NCI-H187 treated with DMSO at 0.1 percent for 48 hours (cell line): ENCODE measurements around the gene LMNTD2.
"Not testable (repeated sequence)": the region's sequence is repeated elsewhere in the genome, so short reads cannot be mapped to it uniquely, and the experiment has no call there.

Experiments
- DNase-seq: peaks from one replicate; lab custom pipeline; 2025; lab: John Stamatoyannopoulos, UW

LMNTD2 gene

DNA sequence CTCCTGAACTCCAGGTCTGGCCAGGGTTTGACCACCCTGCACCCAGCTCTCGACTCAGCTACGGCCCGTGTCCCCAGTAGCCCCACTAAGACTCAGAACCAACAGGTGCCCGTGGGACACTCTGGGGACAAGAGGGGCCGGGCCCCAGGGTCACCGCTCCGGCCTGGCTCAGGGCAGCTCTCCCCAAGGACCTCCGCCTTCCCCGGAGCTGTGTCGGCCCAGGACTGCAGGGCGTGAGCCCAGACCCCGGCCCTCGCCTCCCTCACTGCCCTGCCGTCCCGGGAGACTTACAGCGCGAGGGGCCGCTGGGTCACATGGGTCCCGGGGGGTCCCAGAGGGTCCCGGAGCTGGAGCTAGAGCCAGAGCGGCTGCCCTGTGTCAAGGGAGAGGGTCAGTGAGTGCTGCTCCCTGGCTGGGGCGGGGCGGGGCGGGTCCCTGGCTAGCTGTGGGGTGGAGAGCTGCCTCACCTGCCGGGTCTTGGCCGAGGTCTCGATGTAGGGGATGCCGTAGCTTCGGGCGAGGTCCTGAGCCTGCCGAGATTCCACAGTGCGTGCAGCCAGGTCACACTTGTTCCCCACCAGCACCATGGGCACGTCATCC lies 27.5 kb downstream of the LMNTD2 start:
- no peak for DNase-seq

DNA sequence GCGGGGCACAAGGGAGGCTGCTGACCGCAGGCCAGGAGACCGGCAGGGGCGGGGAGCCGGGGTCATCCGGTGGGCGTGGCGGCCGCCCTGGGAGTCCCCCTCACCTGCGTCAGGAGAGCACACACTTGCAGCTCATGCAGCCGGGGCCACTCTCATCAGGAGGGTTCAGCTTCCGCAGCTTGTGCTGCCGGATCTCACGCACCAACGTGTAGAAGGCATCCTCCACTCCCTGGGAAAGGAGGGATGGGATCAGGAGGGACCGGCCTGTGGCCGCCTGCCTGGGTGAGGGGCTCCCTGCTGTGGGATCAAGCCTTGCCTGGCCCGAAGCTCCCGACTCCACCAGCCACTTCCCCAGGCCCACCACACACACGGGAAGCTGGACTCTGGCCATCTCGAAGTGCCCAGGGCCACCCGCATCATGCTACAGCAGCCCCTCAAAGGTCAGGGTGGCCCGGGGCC lies 28.0 kb downstream of the LMNTD2 start:
- no peak for DNase-seq

DNA sequence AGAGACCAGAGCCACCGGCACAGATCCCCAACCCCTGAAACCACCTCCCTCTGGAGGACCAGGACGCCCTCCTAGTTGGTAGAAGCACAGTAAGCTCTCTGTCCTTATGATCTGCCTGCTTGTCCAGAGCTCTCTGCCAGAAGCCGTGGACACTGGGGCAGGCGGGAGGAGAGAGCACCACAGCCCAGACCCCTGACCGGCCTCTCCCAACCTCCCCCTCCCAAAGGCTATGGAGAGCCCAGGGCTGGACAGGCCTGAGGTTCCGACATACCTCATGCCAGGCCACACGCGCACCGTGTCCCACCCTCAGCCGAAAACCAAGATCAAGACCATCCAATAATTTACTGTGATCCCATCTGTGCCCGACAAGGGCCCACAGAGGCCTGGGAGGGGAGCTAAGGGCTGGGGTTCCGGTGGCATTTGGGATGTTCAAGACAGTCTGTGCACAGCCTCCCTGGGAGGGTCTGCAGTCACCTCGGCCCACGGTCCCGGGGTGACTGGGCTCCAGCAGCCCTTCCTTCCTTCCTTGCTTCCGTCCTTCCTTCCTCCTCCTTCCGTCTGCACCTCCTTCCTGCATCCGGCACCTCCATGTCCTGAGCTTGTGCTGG lies 28.5 kb downstream of the LMNTD2 start:
- no peak for DNase-seq

DNA sequence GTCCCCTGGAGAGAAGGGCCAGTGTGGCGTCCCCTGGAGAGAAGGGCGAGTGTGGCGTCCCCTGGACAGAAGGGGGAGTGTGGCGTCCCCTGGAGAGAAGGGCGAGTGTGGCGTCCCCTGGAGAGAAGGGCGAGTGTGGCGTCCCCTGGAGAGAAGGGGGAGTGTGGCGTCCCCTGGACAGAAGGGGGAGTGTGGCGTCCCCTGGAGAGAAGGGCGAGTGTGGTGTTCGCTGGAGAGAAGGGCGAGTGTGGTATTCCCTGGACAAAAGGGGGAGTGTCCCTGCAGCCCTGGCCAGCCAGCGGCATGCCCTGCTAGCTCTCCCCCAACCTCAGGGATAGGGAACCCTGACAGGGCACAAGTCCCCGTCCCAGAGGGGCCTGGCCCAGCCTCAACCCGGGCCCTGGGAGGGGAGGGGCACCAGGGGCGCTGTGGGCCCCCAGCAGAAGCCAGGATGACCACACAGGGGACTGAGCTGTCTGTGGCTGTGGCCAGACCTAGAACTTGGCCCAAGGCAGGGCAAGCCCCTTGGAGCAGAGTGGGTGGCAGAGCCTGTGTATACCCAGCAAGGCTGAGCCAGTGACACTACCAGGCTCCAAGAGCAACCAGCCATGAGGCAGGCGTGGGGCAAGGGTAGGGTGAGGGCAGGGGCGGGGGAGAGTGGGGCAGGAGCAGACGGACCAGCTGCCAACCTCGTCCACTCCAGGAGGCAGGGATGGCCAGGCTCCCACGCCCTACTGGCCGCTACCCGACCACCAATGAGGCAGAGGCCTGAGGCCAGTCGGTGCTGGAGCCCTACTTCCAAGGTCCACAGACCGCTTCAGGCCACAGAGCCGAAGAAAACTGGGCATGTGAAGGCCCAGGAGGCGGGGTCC lies 29.3 kb downstream of the LMNTD2 start:
- DNase-seq: no peak

DNA sequence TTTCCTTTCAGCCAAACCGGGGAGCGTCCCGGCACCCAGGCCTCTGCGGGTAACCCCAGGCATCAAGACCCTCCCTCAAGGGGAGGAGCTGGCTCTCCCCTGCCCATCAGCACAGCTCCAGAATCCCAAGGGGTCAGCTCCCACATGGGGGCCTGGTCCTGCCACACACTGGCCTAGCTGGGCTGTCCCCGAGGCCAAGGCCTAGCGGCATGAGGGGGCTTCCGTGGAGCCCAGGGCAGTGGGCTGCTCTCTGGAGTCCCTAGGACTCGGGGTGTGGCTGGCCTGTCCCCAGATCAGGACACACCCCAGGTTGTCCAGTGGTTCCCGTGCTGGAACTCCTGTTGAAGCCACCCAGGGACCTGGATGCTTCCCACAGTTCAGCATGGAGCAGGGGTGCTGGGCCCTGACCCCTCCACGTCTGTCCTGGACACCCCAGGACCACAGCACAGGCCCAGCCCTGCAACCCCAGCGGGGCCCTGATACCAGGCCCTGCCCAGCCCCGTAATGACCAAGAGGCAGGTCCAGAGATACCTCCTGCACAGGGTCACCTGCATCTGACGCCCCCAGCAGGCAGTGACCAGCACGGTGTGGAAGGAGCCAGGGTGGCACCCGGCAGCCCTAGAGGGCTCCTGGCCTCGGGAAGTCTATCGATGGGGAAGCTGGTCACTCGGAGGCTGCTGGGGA lies 30.7 kb downstream of the LMNTD2 start:
- DNase-seq: no peak

DNA sequence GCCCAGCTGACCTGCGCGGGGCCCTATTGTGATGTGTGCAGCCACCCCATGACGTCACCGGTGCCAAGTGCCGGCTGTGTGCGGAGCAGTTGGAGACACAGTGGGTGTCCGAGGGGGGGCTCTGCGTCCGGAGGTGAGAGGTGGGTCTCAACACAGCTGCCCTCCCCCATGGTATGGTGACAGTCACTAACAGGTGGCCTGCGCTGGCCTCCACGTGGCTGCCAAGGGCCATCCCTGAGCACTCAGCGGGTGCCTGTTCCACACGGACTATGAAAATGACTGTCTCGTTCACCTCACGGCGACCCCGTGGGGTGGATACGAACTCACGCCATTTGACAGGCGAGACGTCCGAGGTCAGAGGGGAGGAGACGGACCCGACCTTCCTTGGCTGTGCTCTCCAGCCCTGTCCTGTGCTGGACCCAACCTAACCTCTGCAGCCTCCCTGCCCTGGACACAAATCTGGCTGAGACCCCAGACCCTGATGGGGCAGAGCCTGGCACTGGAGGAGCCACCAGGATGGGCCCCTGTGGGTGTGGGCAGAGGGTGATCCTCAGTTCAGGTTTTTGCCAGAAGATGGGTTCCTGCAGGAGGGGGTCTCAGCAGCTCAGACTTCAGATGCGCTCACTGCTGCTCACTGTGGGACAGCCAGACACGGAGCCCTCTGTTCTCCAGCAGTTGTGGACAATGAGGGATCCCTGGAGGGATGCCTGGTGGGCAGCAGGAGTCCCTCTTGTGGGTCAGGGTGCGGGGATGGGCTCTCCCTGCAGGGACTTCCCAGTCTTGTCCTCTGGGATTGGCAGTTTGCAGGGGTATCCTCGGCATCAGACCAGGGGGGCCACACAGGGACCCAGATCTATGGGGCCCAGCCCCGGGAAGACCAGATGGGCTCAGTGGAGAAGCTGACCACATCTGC lies 31.5 kb downstream of the LMNTD2 start:
- no peak for DNase-seq

DNA sequence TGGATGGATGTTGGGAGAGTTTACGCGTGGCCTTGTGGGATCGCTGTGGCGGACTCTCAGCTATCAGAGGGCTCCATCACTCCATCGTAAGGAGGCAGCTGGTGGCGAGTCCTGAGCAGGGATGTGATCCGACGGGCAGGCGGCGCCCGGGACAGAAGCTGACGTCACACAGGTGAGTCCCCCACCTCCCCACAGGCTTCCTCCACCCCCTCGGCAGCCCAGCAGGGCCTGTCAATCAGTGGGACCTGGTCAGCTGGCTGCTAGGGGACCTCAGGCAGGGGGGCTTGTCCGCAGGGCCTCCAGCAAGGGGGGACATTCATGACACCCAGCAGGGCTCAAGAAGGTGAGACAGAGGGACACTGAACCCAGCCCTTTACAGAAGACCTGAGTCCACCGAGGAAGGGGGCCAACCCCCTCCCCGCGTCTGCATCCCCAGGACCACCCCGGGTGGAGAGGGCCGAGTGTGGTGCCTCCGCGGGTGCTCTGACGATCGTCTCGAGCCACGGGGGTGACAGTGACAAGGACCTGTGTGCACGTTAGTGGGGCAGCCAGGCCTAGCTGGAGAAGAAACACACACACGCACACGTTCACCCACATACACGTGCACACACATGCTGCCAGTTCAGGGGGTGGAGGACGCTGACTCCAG lies 32.2 kb downstream of the LMNTD2 start:
- no peak for DNase-seq

DNA sequence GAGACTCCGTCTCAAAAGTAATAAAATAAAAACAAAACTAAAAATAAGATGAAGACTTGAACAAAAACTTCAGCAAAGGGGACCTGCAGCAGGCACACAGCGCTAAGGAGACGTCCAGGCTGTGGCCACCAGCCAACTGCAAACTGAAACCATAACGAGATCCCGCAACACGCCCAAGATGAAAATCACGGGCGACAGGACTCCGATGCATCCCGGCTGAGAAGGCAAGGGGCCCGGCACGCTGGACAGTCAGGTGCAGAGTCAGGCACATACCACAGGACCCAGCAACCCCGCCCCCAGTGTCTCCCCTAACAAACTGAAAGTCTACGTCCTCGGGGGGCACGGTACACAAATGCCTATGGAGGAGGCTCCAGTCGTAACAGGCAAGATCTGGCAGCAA lies 34.3 kb downstream of the LMNTD2 start:
- no peak for DNase-seq

DNA sequence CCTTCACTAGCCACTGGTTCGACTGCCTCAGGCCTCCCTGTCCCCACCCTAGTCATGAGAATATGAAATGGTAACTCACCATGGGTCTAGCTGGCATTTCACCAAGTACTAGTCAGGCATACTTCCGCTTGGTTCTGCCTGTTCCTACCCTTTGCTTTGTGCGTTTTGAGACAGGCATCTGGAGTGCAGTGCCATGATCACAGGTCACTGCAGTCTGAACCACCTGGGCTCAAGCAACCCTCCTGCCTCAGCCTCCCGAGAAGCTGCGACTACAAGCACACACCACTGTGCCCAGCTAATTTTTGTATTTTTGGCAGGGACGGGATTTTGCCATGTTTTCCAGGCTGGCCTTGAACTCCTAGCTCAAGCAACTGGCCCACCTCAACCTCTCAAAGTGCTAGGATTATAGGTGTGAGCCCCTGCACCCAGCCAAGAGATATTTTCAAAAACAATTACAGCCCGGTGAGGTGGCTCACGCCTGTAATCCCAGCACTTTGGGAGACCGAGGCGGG lies 39.3 kb downstream of the LMNTD2 start:
- no peak for DNase-seq

DNA sequence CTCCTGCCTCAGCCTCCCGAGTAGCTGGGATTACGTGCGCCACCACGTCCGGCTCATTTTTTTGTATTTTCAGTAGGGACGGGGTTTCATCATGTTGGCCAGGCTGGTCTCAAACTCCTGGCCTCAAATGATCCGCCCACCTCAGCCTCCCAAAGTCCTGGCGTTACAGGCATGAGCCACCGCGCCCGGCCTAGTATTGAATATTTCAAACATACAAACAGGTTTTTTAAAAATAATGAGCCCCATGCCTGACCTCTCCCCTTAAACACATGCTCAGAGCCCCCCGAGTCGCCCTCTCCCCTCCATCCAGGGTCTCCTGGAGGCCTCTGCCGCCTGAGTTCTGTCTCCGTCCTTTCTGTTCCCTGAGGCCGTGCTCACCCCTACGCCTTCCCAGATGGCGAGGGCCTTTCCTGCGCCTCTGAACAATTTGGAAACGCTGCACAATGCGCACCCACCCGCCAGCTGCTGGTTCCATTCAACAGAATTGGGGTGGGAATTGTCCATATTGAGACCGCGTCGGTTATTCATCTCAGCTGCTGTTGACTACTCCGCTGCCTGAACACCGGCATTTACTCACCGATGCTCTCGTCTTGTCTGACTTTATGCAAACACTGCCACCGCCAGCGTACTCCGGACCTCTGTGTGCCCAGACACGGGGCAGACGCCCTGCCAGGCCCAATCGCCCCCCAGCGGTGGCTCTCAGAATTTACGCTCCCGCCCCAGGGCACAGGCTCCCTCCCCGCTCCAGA lies 39.9 kb downstream of the LMNTD2 start:
- no peak for DNase-seq

DNA sequence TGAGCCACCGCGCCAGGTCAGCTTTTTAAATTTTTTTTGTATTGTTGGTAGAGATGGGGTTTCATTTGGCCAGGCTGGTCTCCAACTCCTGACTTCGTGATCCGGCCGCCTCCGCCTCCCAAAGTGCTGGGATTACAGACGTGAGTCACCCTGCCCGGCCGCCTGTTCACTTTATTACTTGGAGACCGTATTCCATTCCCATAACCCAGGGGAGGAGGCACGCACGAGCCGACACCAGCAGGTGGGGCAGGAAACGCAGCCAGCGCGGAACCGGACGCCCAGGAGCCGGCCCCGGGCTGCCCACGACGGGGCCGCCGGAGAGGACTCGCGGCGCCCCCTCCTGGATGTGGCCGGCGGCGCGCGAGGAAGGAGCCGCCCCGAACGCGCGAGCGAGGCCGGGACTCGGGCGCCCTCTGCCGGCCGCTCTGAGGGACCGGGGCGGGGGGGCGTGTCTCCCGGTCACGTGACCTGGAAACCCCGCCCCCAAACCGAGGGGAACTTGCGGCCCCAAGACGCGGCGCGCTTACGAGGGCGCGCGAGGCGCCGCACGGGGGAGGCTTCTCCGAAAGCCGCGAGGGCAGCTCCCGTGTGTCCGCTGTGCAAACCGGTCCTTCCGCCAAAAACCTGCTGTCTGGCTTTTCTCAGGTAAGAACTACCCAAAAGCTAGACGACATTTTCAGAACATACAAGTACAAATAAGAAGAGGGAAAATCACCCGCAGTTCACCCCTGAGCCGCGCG lies 41.9 kb downstream of the LMNTD2 start:
- no peak for DNase-seq

DNA sequence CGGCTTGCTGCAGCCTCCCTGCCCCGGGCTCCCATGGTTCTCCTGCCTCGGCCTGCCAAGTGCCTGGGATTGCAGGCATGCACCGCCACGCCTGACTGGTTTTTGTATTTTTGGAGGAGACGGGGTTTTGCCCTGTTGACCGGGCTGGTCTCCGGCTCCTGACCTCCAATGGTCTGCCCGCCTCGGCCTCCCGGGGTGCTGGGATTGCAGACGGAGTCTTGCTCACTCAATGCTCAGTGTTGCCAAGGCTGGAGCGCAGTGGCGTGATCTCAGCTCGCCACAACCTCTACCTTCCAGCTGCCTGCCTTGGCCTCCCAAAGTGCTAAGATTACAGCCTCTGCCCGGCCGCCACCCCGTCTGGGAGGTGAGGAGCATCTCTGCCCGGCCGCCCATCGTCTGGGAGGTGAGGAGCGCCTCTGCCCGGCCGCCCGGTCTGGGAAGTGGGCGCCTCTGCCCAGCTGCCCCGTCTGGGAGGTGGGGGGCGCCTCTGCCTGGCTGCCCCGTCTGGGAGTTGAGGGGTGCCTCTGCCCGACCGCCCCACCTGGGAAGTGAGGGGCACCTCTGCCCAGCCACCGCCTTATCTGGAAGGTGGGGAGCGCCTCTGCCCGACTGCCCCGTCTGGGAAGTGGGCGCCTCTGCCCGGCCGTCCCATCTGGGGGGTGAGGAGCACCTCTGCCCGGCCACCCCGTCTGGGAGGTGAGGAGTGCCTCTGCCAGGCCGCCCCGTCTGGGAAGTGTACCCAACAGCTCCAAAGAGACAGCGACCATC lies 43.4 kb downstream of the LMNTD2 start:
- not testable (repeated sequence) for DNase-seq

DNA sequence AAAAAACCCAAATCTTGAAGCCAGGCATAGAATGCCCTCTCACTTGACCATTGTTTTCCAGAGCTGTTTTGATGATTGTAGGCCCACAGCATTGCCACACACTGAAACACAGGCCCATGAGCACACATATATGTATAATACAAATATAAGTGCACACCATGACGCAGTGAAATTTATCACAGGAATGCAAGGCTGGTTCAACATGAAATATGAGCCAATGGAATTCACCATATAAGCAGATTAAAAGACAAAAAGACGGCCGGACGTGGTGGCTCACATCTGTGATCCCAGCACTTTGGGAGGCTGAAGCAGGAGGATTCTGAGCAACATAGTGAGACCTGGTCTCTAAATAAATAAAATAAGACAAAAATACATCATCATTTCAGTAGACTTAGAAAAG lies 44.1 kb downstream of the LMNTD2 start:
- DNase-seq: no peak

DNA sequence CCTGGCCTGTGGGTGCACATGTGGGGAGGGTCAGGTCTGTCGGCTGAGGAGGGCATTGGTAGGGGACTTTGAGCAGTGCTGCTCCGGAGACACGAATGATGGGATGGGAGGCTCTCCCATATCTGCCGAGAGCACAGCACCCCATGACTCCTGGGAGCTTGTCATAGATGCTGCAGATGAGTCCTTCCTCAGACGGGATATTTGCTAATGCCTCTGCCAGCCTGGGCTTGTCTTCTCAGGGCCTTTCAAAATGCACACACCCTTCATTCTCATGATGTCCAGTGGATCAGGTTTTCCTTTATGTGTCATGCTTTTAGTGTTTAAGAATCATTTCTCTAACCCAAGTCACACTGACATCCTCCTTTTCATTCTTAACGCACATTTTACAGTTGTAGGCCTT lies 45.4 kb downstream of the LMNTD2 start:
- no peak for DNase-seq

DNA sequence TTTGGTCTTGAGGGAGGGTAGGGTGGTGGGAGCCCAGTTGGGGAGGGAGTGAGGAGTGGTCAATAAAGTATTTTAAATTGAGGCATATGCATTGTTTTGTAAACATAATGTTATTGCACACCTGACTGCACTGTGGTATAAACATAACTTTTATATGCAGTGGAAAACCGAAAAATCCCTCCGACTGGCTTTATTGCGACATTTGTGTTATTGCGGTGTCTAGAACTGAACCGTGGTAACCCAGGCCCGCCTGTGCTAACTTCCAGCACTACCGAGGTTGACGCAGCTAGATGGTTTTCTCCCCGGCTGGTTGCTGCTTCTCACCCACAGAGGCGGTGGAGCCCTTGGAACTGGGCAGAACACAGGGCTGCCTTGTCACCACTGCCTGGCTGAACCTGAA lies 45.9 kb downstream of the LMNTD2 start:
- no peak for DNase-seq

DNA sequence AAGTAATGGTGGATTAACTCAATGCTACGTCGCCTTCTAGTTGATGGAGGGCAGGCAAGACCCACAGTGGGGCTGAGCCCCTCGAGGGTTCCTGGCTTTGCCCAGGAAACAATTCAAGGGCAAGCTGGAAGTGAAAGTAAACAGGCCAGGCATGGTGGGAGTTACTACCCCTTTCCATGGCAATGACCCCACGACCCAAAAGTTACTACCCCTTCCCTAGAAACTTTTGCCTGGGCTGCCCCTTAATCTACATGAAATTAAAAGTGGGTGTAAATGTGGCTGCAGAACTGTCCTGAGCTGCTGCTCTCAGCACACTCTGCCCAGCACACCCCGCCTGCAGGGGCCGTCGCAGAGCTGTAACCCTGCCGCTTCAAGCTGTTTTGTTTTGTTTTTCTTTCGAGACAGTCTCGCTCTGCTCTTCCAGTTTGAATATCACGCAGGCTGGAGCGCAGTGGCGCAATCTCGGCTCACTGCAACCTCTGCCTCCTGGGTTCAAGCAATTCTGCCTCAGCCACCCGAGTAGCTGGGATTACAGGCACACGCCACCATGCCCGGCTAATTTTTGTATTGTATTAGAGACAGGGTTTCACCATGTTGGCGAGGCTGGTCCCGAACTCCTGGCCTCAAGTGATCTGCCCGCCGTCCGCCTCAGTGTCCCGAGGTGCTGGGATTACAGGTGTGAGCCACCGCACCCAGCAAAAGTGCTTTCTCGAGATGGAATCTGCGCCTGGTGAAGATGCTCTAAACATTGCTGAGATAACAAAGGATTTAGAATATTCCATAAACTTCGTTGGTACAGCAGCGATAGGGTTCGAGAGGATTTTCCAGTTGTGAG lies 47.6 kb downstream of the LMNTD2 start:
- DNase-seq: no peak

DNA sequence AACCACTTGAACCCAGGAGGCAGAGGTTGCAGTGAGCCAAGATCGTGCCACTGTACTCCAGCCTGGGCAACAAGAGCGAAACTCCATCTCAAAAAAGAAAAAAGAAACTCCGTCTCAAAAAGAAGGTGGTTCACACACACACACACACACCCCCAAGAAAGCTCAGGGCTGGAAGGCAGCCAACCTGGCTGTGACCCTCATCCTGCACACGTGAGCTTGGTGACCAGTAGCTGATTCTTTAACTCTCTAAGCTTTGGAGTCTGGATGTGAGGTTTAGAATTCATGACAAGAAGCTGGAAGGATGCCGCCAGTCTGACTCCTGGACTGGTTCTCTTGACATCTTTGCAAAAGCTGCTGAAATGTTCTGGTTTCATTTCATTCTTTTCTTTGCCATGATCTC lies 51.6 kb downstream of the LMNTD2 start:
- no peak for DNase-seq
